ENCODE data around the gene SGSM2.

DNA sequence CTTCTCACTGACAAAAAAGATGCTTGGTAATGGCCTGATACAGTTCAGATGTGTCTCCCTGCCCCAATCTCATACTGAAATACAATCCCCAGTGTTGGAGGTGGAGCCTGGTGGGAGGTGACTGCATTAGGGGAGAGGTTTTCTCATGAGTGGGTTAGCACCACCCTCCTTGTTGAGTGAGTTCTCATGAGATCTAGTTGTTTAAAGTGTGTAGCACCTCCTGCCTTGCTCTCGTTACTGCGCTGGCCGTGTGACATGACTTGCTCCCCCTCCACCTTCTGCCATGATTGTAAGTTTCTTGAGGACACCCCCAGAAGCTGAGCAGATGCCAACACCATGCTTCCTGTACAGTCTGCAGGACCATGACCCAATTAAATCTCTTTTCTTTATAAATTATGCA, 6.0 kb upstream of the SGSM2 start:
- TF ChIP-seq POLR2A (IDR thresholded peaks at IDR 0.05; ENCODE audit: low read depth, low read length) (no peak), TAF1 (IDR thresholded peaks at IDR 0.05; ENCODE audit: low read depth, low read length) (no peak), POLR2AphosphoS5 (IDR thresholded peaks at IDR 0.05; ENCODE audit: low read depth, low read length) (no peak), SPI1 (IDR thresholded peaks at IDR 0.05; ENCODE audit: low read depth, low read length) (no peak), POU2F2 (IDR thresholded peaks at IDR 0.05; ENCODE audit: low read depth, low read length) (no peak), PAX5 (IDR thresholded peaks at IDR 0.05; ENCODE audit: insufficient read depth, low read length, severe bottlenecking) (no peak)

All from GM12891 (cell line).